Inflammatory macrophage (primary cell): ENCODE data around the gene GLT1D1.
"Not testable (repeated sequence)": the region's sequence is repeated elsewhere in the genome, so short reads cannot be mapped to it uniquely, and the experiment has no call there.

Experiments used
- DNase-seq, 2 donors: peaks; one replicate each; pipeline ENCODE4 v3.0.0-alpha.2; 2020 to 2022
- total RNA-seq, 18 experiments: gene quantifications; one replicate each; lab custom pipeline; 2026; ENCODE audit warnings: mixed read lengths in 6 of 18, inconsistent platforms in 2 of 18; lab: John Stamatoyannopoulos, UW

GLT1D1 gene
- 0.73 to 10.6 (median 2.3) reads per million in 18 experiments for total RNA-seq

GRCh38 chr12:128852885-128853599 lies at the start of gene GLT1D1:
Gene GLT1D1, plus strand, starts transcription at chr12:128853478. Its CDS starts 104 bp downstream, at chr12:128853582.
- no peak for DNase-seq

GRCh38 chr12:128803788-128804187 lies 49.5 kb upstream of the GLT1D1 start:
- DNase-seq = no peak

- DNase-seq = no peak
Observed at GRCh38 chr12:128804762-128805161, 48.5 kb upstream of the GLT1D1 start.

GRCh38 chr12:128805406-128805805 lies 47.9 kb upstream of the GLT1D1 start:
- not testable (repeated sequence) for DNase-seq

GRCh38 chr12:128806573-128806972 lies 46.7 kb upstream of the GLT1D1 start:
- DNase-seq = no peak

- peak; percentile 85 to 89 for DNase-seq
Observed at GRCh38 chr12:128807161-128807724, 46.0 kb upstream of the GLT1D1 start.

GRCh38 chr12:128808651-128809050 lies 44.6 kb upstream of the GLT1D1 start:
- no peak for DNase-seq

- DNase-seq = peak; percentile 48 to 66
Observed at GRCh38 chr12:128810182-128811127, 42.8 kb upstream of the GLT1D1 start.

- peak in 1 of 2 donors; percentile 31 for DNase-seq
Observed at GRCh38 chr12:128811806-128812205, 41.5 kb upstream of the GLT1D1 start.

- DNase-seq = no peak
Observed at GRCh38 chr12:128813392-128813791, 39.9 kb upstream of the GLT1D1 start.

- DNase-seq = no peak
Observed at GRCh38 chr12:128813883-128814282, 39.4 kb upstream of the GLT1D1 start.

GRCh38 chr12:128814411-128815261 lies 38.6 kb upstream of the GLT1D1 start:
- DNase-seq = no peak

GRCh38 chr12:128815779-128816642 lies 37.3 kb upstream of the GLT1D1 start:
- DNase-seq = no peak

GRCh38 chr12:128816643-128816920 lies 36.7 kb upstream of the GLT1D1 start:
- DNase-seq = no peak

- DNase-seq = peak; percentile 43 to 67
Observed at GRCh38 chr12:128817111-128818015, 35.9 kb upstream of the GLT1D1 start.

GRCh38 chr12:128818065-128819022 lies 34.9 kb upstream of the GLT1D1 start:
- DNase-seq = no peak

- DNase-seq = no peak
Observed at GRCh38 chr12:128819293-128820144, 33.8 kb upstream of the GLT1D1 start.

GRCh38 chr12:128820253-128820652 lies 33.0 kb upstream of the GLT1D1 start:
- DNase-seq = no peak
